ENCODE measurements around the gene SYT1. TPM values are rescaled to one million over a fixed set of nuclear protein-coding genes. Genes with fewer than 3 reads are reported as not detected.

SYT1 gene
- total and polyA plus RNA-seq, 2 donors (not counting 3 experiments of a cell fraction or from before 2014, with no cell fraction given) = 3.2 to 15.3 TPM

GRCh38 chr12:79384551-79384950 lies 520.0 kb downstream of the SYT1 start:
- no peak overlapping the region for H3K27ac ChIP-seq (ENCODE audit: insufficient read depth, low read depth, low read length)
- FAIRE-seq = no peak
- no peaks in the 10 kb centered on the region for H3K9me1 ChIP-seq (replicated peaks; ENCODE audit: control insufficient read depth, extremely low read depth, insufficient read depth, low read length)
- H3K36me3 ChIP-seq (ENCODE audit: control insufficient read depth in 2 of 2, extremely low read depth in 1 of 2, insufficient read depth in 2 of 2, low read length in 2 of 2) = no peaks in the 10 kb centered on the region
- BruUV-seq (replicated peaks) = no TSS peak
- intact Hi-C loops (cut with micrococcal nuclease) (no loop called here), dilution Hi-C loops (cut with MboI; ENCODE audit: extremely low pct_ligation_motif_present, low sequenced_read_pairs) (no loop called here)
- H3K4me1 ChIP-seq (ENCODE audit: control insufficient read depth, extremely low read depth, insufficient read depth, low read length) = no peaks in the 10 kb centered on the region
- H2AFZ ChIP-seq (ENCODE audit: low read depth, low read length) = no peak overlapping the region
- H3K4me3 ChIP-seq (replicated peaks in 1 of 3; ENCODE audit: insufficient read depth in 1 of 3, low read depth in 1 of 3, low read length in 3 of 3) = no peak overlapping the region
- CTCF ChIA-PET = no interaction called here
- H3K79me2 ChIP-seq (ENCODE audit: control insufficient read depth, insufficient read depth, low read length) = no peaks in the 10 kb centered on the region
- no peak for DNase-seq (ENCODE audit: low read depth, low spot score)
- no peak overlapping the region for H3K9ac ChIP-seq (replicated peaks; ENCODE audit: extremely low read depth, insufficient read depth, low read length)
- POLR2A ChIA-PET = no interaction called here
- no peak overlapping the region for H3K4me2 ChIP-seq (ENCODE audit: insufficient read depth, low read length)
- no peaks in the 10 kb centered on the region for H3K9me3 ChIP-seq (replicated peaks; ENCODE audit: control insufficient read depth, insufficient read depth, low read length)
- TF ChIP-seq JUN (IDR thresholded peaks at IDR 0.05; ENCODE audit: borderline replicate concordance, insufficient read depth, insufficient read length, low read depth) = no peak
- no peak for TF ChIP-seq GATA2 (IDR thresholded peaks at IDR 0.05; ENCODE audit: insufficient read depth, insufficient read length, low read depth, low read length)
- no peak for TF ChIP-seq MAX (IDR thresholded peaks at IDR 0.05; ENCODE audit: insufficient read depth, insufficient read length)
- no peak for TF ChIP-seq POLR2A (IDR thresholded peaks at IDR 0.05; ENCODE audit: low read depth, low read length)
- no peak for TF ChIP-seq FOS (IDR thresholded peaks at IDR 0.05; ENCODE audit: borderline replicate concordance, insufficient read depth, low read length)
- no peak for TF ChIP-seq POLR2AphosphoS5 (IDR thresholded peaks at IDR 0.05; ENCODE audit: insufficient read depth, low read depth, low read length)
- no peak for TF ChIP-seq MYC (IDR thresholded peaks at IDR 0.05; ENCODE audit: low read depth, low read length)
- TF ChIP-seq CTCF (IDR thresholded peaks at IDR 0.05; ENCODE audit: extremely low read depth in 1 of 2, insufficient read depth in 1 of 2, low read depth in 1 of 2, low read length in 2 of 2) = no peak
- no peak for TF ChIP-seq EZH2 (IDR thresholded peaks at IDR 0.05; ENCODE audit: borderline replicate concordance, low read depth, low read length, severe bottlenecking)
- no peaks in the 10 kb centered on the region for H3K27me3 ChIP-seq (ENCODE audit: control insufficient read depth in 2 of 2, insufficient read depth in 2 of 2, low read length in 2 of 2)
- no peaks in the 10 kb centered on the region for H4K20me1 ChIP-seq (replicated peaks; ENCODE audit: control insufficient read depth, extremely low read depth, insufficient read depth, low read length)

All from endothelial cell of umbilical vein (primary cell).